BJ (cell line): Measurements from ENCODE around the gene TMEM108. TPM values are rescaled to one million over a fixed set of nuclear protein-coding genes. Genes with fewer than 3 reads are reported as not detected.

ENCODE experiments used
- CTCF ChIA-PET: fragments of 350-600 bp; formaldehyde crosslinking; extraction: SDS; loops from one replicate; lab custom pipeline; 2021; ENCODE audit warnings: antibody characterized with exemption, inconsistent platforms; lab: Yijun Ruan, JAX
- POLR2A ChIA-PET: fragments of 300-600 bp; sonication (Branson Sonifier 250); formaldehyde crosslinking; extraction: SDS; loops from one replicate; lab custom pipeline; 2021; ENCODE audit warnings: antibody characterized with exemption; lab: Charles Lee
- DNase-seq: peaks from one replicate; pipeline ENCODE4 v3.0.0-alpha.2; 2011; ENCODE audit warnings: low read depth
- H3K27me3 ChIP-seq: 2 replicates; pipeline ENCODE4 v1.6.0; 2011; ENCODE audit warnings: low read length; ENCODE audit not compliant: control insufficient read depth, insufficient read depth
- H3K36me3 ChIP-seq: 2 replicates; pipeline ENCODE4 v1.5.1; 2011; ENCODE audit warnings: low read length; ENCODE audit not compliant: control insufficient read depth, insufficient read depth
- H3K4me3 ChIP-seq: 2 replicates; pipeline ENCODE4 v1.5.1; 2011; ENCODE audit warnings: low read depth, mild to moderate bottlenecking, control low read depth, low read length
- CTCF ChIP-seq: IDR thresholded peaks from 2 replicates; pipeline ENCODE4 v1.5.1; 2011; ENCODE audit warnings: low read depth, mild to moderate bottlenecking, control low read depth, inconsistent platforms, low read length, moderate library complexity; ENCODE audit not compliant: insufficient read depth
- polyA plus RNA-seq: library from polyadenylated mRNA; depleted of rRNA; stranded (reverse); fragments of >200 nt; gene quantifications from 2 replicates; pipeline ENCODE4 v1.2.3, GENCODE V29; 2011

TMEM108 gene
- polyA plus RNA-seq, 1 experiment, result not detected

- Histone ChIP-seq H3K36me3 (no peaks in the 10 kb centered on the region), H3K27me3 (no peaks in the 10 kb centered on the region), H3K4me3 (no peak overlapping the region)
- ChIA-PET POLR2A (no interaction called here), CTCF (interaction anchor here (0.6 to 0.7 kb wide), 2 partner anchors 29 to 421 kb away, joined by 3 read pairs; no protein-coding TSS in a partner anchor)
- no peak for TF ChIP-seq CTCF
- DNase-seq, result no peak
Measured at GRCh38 chr3:133394561-133395311, 356.5 kb downstream of the TMEM108 start.

- no peak overlapping the region for H3K4me3 ChIP-seq
- no peak for DNase-seq
- no peak for TF ChIP-seq CTCF
- no peaks in the 10 kb centered on the region for H3K27me3 ChIP-seq
- CTCF ChIA-PET, result interaction anchor here (1.7 kb wide), 1 partner anchor 22 kb away, joined by 3 read pairs; no protein-coding TSS in a partner anchor
- POLR2A ChIA-PET, result no interaction called here
- H3K36me3 ChIP-seq, result no peaks in the 10 kb centered on the region
Measured at GRCh38 chr3:133396906-133397305, 358.7 kb downstream of the TMEM108 start.

DNA sequence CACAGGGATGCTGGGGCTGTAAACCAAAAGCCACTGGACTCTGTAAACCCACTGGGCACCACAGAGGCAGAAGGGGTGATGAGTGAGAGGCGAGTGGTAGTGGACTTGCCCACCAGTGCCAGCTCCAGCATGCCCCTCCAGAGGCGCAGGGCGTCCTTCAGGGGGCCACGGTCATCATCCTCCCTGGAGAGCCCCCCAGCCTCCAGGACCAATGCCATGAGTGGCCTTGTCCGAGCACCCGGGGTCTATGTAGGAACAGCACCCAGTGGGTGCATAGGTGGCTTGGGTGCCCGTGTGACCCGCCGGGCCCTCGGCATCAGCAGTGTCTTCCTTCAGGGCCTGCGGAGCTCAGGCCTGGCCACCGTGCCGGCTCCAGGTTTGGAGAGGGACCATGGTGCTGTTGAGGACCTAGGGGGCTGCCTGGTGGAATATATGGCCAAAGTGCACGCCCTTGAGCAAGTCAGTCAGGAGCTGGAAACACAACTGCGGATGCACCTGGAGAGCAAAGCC, 361.9 kb downstream of the TMEM108 start, which contains the start of gene BFSP2:
Gene BFSP2 (plus strand): TSS at position 51 of the 510 bp plus-strand sequence. CDS start 28 bp downstream, at position 79.
- Histone ChIP-seq H3K36me3 (no peaks in the 10 kb centered on the region), H3K27me3 (no peaks in the 10 kb centered on the region), H3K4me3 (no peak within 1 kb of the TSS)
- DNase-seq, result no peak
- ChIA-PET POLR2A (no interaction called here), CTCF (no interaction called here)
- no peak for TF ChIP-seq CTCF

DNA sequence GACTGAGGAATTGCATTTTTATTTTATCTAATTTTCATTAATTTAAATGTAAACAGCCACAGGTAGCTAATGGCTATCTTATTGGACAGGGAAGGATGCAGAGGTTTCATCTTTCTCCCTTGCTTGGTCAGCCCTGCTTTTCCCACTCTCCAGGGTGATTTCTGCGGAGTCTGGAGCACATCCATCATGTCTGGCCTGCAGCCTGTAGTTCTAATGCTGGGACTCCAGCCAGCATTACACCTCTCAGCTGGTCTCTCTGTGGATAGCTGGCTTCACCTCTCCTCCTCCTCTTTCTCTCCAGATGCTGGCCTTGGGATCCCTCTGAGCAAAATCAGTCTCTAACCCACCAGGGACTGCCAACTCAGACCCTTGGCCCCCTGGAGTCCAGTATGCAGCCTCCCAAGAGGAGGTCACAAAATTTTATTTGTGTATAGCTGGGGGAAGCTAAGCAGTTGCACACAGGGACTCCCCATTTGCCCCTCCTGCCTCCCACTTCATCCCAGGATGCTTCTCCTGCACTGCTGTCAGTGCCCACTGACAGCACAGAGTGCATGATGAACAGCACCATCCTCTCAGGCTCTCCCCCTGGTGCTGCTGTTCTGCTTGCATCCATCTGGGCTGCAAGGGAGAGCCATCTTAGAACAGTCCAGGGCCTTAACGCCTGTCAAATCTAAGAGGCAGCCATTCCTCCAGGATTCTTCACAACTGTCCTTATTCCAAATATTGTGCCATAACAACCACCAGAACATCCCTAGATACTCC, 363.4 kb downstream of the TMEM108 start:
- Histone ChIP-seq H3K4me3 (no peak overlapping the region), H3K27me3 (no peaks in the 10 kb centered on the region), H3K36me3 (no peaks in the 10 kb centered on the region)
- no peak for DNase-seq
- ChIA-PET CTCF (interaction anchor here (0.8 kb wide), 1 partner anchor 25 kb away, joined by 3 read pairs; no protein-coding TSS in a partner anchor), POLR2A (no interaction called here)
- TF ChIP-seq CTCF, result no peak

GRCh38 chr3:133404920-133405319, 366.7 kb downstream of the TMEM108 start:
- POLR2A ChIA-PET, result no interaction called here
- H3K27me3 ChIP-seq, result no peaks in the 10 kb centered on the region
- H3K36me3 ChIP-seq, result no peaks in the 10 kb centered on the region
- no peak for TF ChIP-seq CTCF
- CTCF ChIA-PET, result no interaction called here
- no peak overlapping the region for H3K4me3 ChIP-seq
- no peak for DNase-seq
